ENCODE data around the gene FOXG1. TPM values are rescaled to one million over a fixed set of nuclear protein-coding genes. Genes with fewer than 3 reads are reported as not detected.

FOXG1 gene
- total RNA-seq (2014; rRNA removed; shearing (Covaris generic)): 0.71 and 0.81 TPM in 2 replicates

DNA sequence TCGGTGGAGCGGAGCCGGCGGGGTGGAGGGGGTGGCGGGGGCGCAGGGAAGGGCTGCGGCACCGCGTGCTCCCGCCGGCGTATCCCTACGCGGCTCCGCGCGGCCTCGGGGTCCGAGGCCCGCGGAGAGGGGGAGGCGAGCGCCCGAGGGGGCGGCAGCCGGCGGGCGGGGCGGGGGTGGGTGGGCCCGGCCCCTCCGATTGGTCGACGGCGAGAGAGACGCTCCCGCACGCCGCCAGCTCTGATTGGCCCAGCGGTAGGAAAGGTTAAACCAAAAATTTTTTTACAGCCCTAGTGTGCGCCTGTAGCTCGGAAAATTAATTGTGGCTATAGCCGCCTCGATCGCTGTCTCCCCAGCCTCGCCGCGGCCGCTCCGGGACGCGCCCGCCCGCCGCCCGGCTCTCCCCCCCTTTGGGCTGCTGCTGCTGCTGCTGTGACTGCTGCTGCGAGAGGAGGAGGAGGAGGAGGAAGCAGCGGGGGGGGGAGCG, at the start of gene FOXG1:
Gene FOXG1 (plus strand): TSS at position 319 of the 487 bp plus-strand sequence. CDS start 493 bp downstream, outside the sequence.
- H3K9me3 ChIP-seq (replicated peaks): no peaks in the 10 kb centered on the region
- no peaks in the 10 kb centered on the region for H3K4me1 ChIP-seq
- H3K27ac ChIP-seq: peak within 1 kb of the TSS; percentile 68
- peak; percentile 50 to 64 for DNase-seq
- H3K4me3 ChIP-seq: peak within 1 kb of the TSS; percentile 58
- no peaks in the 10 kb centered on the region for H3K36me3 ChIP-seq
- H3K27me3 ChIP-seq: peaks cover 7% of the 10 kb centered on the region

DNA sequence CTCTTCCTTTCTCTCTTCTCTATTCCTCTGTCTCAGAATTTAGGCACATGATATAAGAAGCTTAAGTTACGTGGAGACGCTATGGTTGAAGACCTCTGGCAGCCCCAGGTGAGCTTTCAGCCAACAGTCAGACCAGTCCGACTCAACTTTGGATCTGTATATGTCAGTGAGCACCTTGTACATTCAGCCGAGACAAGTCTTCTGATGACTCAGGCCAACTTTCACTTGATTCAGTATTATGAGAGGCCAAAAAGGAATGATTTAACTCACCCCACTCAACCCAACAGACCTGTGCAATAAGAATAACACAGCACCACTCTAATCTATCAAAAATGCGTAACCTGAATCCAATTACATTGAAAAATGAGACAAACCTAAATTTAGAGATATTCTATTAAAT, 47.5 kb upstream of the FOXG1 start:
- DNase-seq: no peak

DNA sequence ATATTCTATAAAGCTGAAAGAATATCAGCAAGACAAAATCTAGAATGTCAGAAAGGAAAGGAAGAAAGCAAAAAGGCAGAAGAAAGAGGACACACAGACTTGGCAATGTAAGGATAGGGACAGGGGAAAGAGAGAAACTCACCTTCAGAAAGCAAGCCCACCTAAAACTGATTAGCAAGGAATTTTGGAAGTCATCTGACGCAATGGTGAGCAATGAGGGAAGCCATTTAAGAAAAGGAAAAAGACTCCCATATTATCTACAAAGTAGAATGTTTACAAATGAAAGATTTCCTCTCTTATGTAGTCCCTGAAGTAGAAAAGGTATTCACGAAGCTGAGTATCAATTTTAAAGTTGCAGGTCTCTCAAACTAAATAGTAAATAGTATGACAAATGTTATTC, 35.2 kb upstream of the FOXG1 start:
- no peaks in the 10 kb centered on the region for H3K4me1 ChIP-seq
- H3K27me3 ChIP-seq: no peaks in the 10 kb centered on the region
- H3K36me3 ChIP-seq: no peaks in the 10 kb centered on the region
- DNase-seq: no peak
- H3K9me3 ChIP-seq (replicated peaks): no peaks in the 10 kb centered on the region
- H3K27ac ChIP-seq: no peak overlapping the region
- H3K4me3 ChIP-seq: no peak overlapping the region

More for the DNA sequence above, 47.5 kb upstream of the FOXG1 start:
- Histone ChIP-seq H3K36me3 (no peaks in the 10 kb centered on the region), H3K27me3 (no peaks in the 10 kb centered on the region), H3K27ac (no peak overlapping the region), H3K9me3 (replicated peaks) (no peaks in the 10 kb centered on the region), H3K4me1 (no peaks in the 10 kb centered on the region), H3K4me3 (no peak overlapping the region)

DNA sequence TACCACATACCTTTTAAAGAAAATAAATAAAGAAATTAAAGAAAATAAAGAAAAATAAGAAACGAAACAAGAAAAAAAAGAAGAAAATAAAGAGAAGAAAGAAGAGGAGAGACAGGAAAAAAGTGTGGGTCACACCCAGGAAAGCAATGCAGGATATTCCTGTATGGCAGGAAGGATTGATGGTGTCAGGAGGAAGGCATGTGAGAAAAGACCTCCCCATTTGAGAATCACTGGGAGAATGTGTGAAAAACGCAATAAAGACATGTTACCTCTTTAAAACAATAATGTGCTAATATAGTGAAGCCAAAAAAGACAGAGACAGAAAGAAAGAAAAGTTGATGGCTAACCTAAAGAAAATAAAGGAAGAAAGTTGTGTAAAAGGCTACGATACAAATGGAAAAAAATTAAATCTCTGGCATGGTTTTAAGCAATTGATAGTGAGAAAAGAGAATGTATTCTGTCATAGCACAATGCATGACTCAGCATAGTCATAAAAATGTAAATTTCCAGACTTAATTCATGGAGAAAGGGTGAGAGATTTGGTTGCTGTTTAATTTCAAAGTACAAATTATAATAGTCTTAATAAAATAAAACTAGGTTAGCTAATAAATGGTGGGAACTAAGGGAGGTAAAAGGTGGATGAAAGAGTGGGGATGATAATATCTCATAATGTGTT, 24.3 kb upstream of the FOXG1 start:
- no peaks in the 10 kb centered on the region for H3K36me3 ChIP-seq
- no peaks in the 10 kb centered on the region for H3K4me1 ChIP-seq
- H3K27me3 ChIP-seq: no peaks in the 10 kb centered on the region
- no peak overlapping the region for H3K27ac ChIP-seq
- DNase-seq: no peak
- no peaks in the 10 kb centered on the region for H3K9me3 ChIP-seq (replicated peaks)
- no peak overlapping the region for H3K4me3 ChIP-seq

DNA sequence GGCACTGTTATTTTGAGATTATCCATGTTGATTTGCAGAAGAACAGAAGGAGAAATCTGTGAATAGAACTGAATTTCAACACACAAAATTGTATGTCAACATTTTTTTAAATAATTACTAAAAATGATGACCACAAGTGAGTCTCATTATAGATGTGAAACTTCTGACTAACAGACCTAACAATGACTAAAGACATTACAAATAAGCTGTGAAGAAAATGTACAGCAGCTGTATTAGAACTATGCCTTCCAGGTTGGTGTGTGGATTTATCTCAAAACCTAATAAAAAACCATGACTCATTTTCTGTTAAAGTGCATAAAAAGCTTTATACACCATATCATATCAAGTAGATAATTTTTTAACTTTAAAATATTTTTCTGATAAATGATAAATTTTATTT, 22.5 kb upstream of the FOXG1 start:
- no peaks in the 10 kb centered on the region for H3K36me3 ChIP-seq
- no peak overlapping the region for H3K4me3 ChIP-seq
- H3K4me1 ChIP-seq: no peaks in the 10 kb centered on the region
- no peak overlapping the region for H3K27ac ChIP-seq
- H3K27me3 ChIP-seq: no peaks in the 10 kb centered on the region
- H3K9me3 ChIP-seq (replicated peaks): no peaks in the 10 kb centered on the region
- no peak for DNase-seq

DNA sequence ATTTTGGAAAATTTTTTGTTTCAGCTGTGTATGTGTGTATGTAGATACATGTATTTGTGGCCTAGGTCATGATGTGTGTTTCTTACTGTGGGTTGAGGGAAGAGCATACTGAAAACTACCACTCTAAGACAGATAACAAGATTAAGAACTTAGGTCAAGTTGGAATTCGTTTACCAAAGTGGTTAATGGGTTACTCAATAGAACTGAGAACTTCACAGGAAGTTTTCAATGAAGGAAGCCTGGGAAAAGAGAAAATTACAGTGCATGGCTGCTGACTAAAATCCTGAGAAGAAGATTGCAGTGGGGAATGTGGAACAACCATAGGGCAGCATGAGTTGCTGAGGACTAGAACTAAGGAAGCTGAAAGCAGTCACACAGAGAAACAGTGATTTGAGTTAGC, 21.4 kb upstream of the FOXG1 start:
- no peak overlapping the region for H3K4me3 ChIP-seq
- no peak for DNase-seq
- H3K36me3 ChIP-seq: no peaks in the 10 kb centered on the region
- no peak overlapping the region for H3K27ac ChIP-seq
- H3K9me3 ChIP-seq (replicated peaks): no peaks in the 10 kb centered on the region
- no peaks in the 10 kb centered on the region for H3K27me3 ChIP-seq
- no peaks in the 10 kb centered on the region for H3K4me1 ChIP-seq

DNA sequence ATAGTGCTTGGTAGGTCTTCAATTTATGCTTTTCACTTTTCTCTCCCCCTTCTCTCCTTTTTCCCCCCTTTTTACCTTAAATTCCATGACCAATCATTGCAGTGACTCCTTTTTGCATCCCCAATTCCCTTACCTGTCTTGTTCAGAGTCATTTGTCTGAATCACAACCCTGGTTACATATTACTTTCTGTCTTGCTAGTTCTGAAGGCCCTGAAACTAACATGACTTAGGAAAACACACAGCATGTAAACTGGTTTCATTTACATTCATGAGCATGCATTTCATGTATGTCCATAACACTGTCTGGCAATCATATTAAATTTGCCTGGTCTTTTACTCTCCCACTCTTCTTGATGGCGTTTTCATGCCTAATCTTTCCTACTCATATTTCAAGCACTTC, 20.3 kb upstream of the FOXG1 start:
- DNase-seq: no peak
- Histone ChIP-seq H3K4me3 (no peak overlapping the region), H3K4me1 (no peaks in the 10 kb centered on the region; the same call in 1 of the 2 replicates), H3K36me3 (no peaks in the 10 kb centered on the region), H3K27me3 (no peaks in the 10 kb centered on the region), H3K27ac (no peak overlapping the region), H3K9me3 (replicated peaks) (no peaks in the 10 kb centered on the region)

DNA sequence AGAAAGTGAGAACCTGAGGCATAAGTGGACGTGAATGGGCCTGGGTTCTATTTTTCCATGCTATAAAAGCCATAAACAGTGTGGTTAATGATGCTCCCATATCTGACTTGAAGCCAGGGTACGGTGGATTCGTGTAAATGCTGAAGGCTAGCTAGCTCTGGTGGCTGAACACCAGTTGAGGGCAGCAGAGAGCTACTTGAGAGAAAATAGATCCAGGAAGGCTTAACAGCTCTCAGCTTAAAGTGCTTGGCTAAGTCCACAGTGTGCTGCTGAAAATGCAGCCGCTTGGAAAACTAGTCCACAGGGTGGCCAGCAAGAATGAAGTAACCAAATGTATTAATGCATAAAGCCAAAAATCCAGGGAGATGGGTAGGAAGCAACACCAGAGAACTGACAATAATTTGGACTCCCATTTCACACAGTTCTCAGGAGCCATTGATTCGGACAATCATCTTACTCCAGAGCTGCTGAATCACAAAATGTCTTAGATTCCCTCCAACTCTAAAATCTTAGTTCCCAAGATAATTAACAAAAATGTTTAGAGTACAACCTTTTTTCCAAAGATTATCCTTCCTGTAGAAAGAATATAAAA, 15.0 kb upstream of the FOXG1 start:
- H3K9me3 ChIP-seq (replicated peaks): no peaks in the 10 kb centered on the region
- DNase-seq: peak; percentile 34 to 78
- no peak overlapping the region for H3K27ac ChIP-seq
- no peaks in the 10 kb centered on the region for H3K36me3 ChIP-seq
- H3K4me3 ChIP-seq: no peak overlapping the region
- H3K4me1 ChIP-seq: no peaks in the 10 kb centered on the region; the same call in 1 of the 2 replicates
- no peaks in the 10 kb centered on the region for H3K27me3 ChIP-seq

DNA sequence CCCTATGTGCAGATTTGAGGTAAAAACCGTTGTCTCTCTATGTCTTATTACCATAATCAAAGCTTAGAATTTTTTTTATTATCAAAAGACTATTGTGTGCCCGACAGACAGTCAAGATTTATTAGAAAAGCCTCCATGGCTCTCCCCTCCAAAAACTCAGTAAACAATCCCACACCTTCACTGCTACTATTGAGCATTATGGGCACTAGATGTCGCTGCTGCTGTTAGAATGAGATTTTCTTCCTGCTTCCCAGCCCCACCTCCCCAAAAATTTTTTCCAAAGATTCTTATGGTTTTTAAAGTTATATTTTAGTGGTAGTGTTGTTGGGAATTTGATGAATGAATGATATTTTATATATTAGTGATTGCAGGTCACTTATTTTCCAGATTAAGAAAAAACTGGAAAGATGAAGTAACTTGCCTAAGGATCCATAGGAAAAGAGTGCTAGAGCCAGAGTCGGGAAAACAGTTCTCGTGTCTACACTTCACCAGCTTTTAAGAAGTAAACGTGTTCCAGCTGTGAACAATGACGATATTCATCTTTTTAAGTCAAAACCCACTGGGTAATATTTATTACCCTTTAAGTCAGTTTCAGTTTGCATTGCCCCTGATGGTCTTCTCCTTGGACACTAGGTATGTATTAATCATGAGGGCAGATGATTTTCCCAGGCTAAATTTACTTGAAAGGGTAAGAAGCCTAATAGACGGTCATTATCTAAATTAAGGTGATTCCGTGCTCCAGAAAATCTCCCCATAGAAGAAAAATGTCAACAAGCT, 12.2 kb upstream of the FOXG1 start:
- no peaks in the 10 kb centered on the region; the same call in 1 of the 2 replicates for H3K4me1 ChIP-seq
- DNase-seq: peak; percentile 30 to 71
- H3K27me3 ChIP-seq: no peaks in the 10 kb centered on the region
- no peak overlapping the region for H3K4me3 ChIP-seq
- H3K36me3 ChIP-seq: no peaks in the 10 kb centered on the region
- H3K9me3 ChIP-seq (replicated peaks): no peaks in the 10 kb centered on the region
- H3K27ac ChIP-seq: no peak overlapping the region

DNA sequence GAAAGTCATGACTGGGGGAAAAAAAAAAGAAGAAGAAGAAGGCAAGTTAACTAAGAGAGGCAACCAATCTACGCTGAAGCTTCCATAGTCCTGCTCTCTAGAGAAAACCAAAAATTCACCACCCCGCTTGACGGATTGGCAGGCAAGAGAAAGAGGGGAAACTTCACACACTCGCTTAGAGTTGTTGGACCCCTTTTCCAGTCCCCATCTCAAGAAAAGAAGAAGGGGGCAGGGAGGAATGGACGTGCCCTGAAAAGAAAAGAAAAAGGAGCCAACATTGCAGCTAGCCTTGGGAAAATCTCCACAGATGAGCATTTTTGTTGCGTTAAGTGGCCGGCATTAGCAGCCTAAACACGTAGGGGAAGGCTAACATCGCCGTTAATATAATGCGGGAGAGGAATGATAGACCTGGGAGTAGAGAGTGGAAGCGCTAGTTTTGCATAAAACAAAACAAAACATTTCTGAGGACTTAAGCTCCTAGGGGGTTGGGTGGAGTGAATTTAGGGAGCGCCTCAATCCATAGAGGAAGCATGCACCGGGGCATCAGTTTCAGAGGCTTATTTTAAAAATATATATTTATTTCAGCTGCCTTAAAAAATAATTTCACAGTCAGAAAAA, 11.3 kb upstream of the FOXG1 start:
- DNase-seq: no peak
- no peak overlapping the region for H3K27ac ChIP-seq
- H3K4me3 ChIP-seq: no peak overlapping the region
- H3K27me3 ChIP-seq: no peaks in the 10 kb centered on the region
- no peaks in the 10 kb centered on the region for H3K36me3 ChIP-seq
- H3K4me1 ChIP-seq: no peaks in the 10 kb centered on the region; the same call in 1 of the 2 replicates
- no peaks in the 10 kb centered on the region for H3K9me3 ChIP-seq (replicated peaks)

DNA sequence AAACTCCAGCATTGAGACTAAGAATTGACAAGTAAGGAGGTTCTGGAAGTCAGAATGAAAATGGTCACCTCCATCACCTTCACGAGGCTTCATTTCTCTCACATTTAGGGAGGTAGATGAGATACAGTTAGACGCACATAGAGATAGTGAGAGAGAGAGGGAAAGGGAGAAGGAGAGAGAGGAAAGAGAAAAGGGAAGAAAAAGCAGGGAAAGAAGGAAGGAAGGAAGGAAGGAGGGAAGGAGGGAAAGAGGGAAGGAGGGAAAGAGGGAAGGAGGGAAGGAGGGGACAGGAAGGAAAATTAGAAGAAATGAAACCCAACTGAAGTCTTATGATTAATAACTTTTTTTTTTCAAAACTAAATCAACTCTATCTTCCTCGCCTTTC, 10.7 kb upstream of the FOXG1 start:
- no peak for DNase-seq
- Histone ChIP-seq H3K27me3 (no peaks in the 10 kb centered on the region), H3K4me3 (no peak overlapping the region), H3K36me3 (no peaks in the 10 kb centered on the region), H3K27ac (no peak overlapping the region), H3K4me1 (no peaks in the 10 kb centered on the region; the same call in 1 of the 2 replicates), H3K9me3 (replicated peaks) (no peaks in the 10 kb centered on the region)

DNA sequence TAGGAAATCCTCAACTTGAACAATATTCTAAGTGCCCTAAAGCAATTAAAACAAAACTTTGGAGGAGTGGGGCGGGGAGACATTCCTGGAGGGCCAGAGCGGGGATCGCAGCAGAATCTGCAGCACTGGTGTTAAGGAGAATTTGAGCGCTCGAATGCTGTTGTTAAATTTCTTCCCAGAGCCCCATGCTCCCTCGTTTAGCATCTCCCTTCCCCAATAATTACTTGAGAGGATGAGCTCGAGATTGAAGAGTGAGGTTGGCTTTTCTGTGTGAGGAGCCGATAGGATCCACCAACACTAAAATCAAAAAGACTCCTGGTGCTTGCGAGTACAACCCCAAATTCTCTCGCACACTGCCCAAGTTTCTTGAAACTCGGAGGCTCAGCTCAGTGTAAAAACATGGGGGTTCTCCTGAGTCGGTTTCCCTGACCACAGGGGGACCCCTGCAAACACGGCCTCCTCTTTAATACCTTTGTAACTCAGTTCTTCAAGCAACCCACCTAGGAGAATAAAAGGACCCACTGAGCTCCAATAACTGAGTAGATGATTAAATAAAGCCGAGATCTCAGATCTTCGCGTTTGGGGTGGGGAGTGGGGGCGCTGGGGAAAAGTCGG, 10.2 kb upstream of the FOXG1 start:
- H3K9me3 ChIP-seq (replicated peaks): no peaks in the 10 kb centered on the region
- H3K36me3 ChIP-seq: no peaks in the 10 kb centered on the region
- H3K27me3 ChIP-seq: no peaks in the 10 kb centered on the region
- no peak overlapping the region for H3K4me3 ChIP-seq
- no peak for DNase-seq
- no peaks in the 10 kb centered on the region for H3K4me1 ChIP-seq
- no peak overlapping the region for H3K27ac ChIP-seq

DNA sequence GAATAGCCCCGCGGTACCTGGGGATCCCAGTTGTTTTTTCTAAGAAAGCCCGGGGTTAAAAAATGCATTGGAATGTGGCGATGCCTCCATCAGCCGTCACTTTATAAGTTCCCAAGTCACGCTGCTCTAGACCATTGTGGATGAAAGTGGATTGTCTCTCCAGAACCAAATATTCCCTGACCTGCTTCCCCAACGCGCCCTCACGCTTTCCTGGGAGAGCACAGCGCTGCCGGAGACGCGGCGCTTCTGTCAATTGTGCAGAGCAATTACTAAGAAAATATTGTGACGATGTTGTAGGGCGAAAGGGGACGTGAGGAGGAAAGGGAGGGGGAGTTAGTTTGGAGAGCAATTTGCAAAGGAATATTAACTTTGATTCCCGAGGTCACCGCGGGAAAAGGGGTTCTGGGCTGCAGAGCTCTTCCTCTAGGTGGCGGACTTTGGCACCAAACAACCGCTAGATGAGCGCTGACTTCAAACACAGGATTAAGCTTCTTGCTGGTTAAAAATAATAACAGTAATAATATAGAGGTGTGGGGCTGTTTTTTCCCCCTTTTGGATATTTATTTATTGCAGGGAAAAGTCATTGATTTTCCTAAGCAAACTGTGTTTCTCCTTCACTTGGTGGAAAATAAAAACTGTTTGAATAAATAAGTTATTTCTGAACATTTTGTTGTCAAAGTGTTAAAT, 9.6 kb upstream of the FOXG1 start:
- DNase-seq: no peak
- no peaks in the 10 kb centered on the region for H3K27me3 ChIP-seq

DNA sequence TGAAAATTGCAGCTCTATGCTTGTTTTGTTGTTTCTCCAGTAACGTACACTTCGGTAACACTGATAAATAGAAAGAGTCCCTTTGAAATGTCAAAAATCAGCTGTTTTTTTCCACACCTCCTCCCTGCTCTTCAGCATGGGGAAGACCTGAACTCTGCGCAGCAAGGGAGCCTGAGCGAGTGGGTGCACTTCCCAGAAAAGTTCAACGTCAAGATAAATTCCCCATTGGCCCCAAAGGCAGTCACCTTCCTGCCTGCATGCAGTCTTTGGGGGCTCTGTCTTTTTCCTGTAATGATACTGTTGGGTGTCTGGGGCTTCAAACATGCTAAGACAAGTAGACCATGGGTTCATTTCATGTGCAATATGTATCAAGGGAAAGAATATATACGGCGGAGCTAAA, 8.8 kb upstream of the FOXG1 start:
- Histone ChIP-seq H3K9me3 (replicated peaks) (no peaks in the 10 kb centered on the region), H3K27ac (no peak overlapping the region), H3K27me3 (peaks cover 6% of the 10 kb centered on the region), H3K4me1 (no peaks in the 10 kb centered on the region), H3K36me3 (no peaks in the 10 kb centered on the region), H3K4me3 (no peak overlapping the region)
- DNase-seq: no peak

More for the DNA sequence above, 9.6 kb upstream of the FOXG1 start:
- no peaks in the 10 kb centered on the region for H3K9me3 ChIP-seq (replicated peaks)
- H3K4me3 ChIP-seq: no peak overlapping the region
- no peaks in the 10 kb centered on the region for H3K36me3 ChIP-seq
- no peak overlapping the region for H3K27ac ChIP-seq
- no peaks in the 10 kb centered on the region for H3K4me1 ChIP-seq

All from SJCRH30 (cell line).